NCI-H1694 (cell line): Measurements from ENCODE around the gene CCDC92.

Experiments used
- DNase-seq: peaks from one replicate; lab custom pipeline; 2025; lab: John Stamatoyannopoulos, UW

Gene CCDC92

GRCh38 chr12:123910057-123910456 lies 62.6 kb downstream of the CCDC92 start:
- DNase-seq = no peak

GRCh38 chr12:123908884-123909725 lies 63.5 kb downstream of the CCDC92 start:
- DNase-seq = no peak

GRCh38 chr12:123907726-123908476 lies 64.7 kb downstream of the CCDC92 start:
- DNase-seq = no peak

- DNase-seq = no peak
These were observed 65.8 kb downstream of the CCDC92 start for GRCh38 chr12:123906711-123907420.

GRCh38 chr12:123905319-123905925 lies 67.2 kb downstream of the CCDC92 start:
- DNase-seq = peak; percentile 64

GRCh38 chr12:123903301-123904065 lies 69.1 kb downstream of the CCDC92 start:
- DNase-seq = no peak

GRCh38 chr12:123902821-123903220 lies 69.8 kb downstream of the CCDC92 start:
- no peak for DNase-seq

GRCh38 chr12:123900871-123901376 lies 71.7 kb downstream of the CCDC92 start:
- DNase-seq = no peak

GRCh38 chr12:123899368-123899767 lies 73.3 kb downstream of the CCDC92 start:
- DNase-seq = no peak

- no peak for DNase-seq
These were observed 74.0 kb downstream of the CCDC92 start for GRCh38 chr12:123898673-123899072.

GRCh38 chr12:123897221-123897620 lies 75.4 kb downstream of the CCDC92 start:
- DNase-seq = no peak

GRCh38 chr12:123896767-123897166 lies 75.9 kb downstream of the CCDC92 start:
- DNase-seq = no peak

- no peak for DNase-seq
These were observed 77.2 kb downstream of the CCDC92 start for GRCh38 chr12:123895451-123895850.

GRCh38 chr12:123894823-123895345 lies 77.7 kb downstream of the CCDC92 start:
- no peak for DNase-seq

GRCh38 chr12:123893276-123893675 lies 79.4 kb downstream of the CCDC92 start:
- no peak for DNase-seq

GRCh38 chr12:123892853-123893252 lies 79.8 kb downstream of the CCDC92 start:
- no peak for DNase-seq

GRCh38 chr12:123892180-123892559 lies 80.5 kb downstream of the CCDC92 start:
- no peak for DNase-seq

- no peak for DNase-seq
These were observed 81.0 kb downstream of the CCDC92 start for GRCh38 chr12:123891516-123892179.

- no peak for DNase-seq
These were observed 81.6 kb downstream of the CCDC92 start for GRCh38 chr12:123891011-123891410.

GRCh38 chr12:123890536-123890902 lies 82.1 kb downstream of the CCDC92 start:
- DNase-seq = no peak
